H1 (cell line): ENCODE measurements around the gene NUP210L. TPM values are rescaled to one million over a fixed set of nuclear protein-coding genes. Genes with fewer than 3 reads are reported as not detected.

Experiments used
- CTCF ChIA-PET: fragments of 300-600 bp; sonication (Branson Sonifier 250); formaldehyde crosslinking; loops from one replicate; lab custom pipeline; 2021; ENCODE audit not compliant: partially characterized antibody; lab: Charles Lee
- POLR2A ChIA-PET: fragments of 300-600 bp; sonication (Branson Sonifier 250); formaldehyde crosslinking; loops from one replicate; lab custom pipeline; 2021; ENCODE audit warnings: inconsistent platforms; ENCODE audit not compliant: partially characterized antibody; lab: Charles Lee
- DNase-seq, 2 experiments: peaks; one replicate each; pipeline versions ENCODE4 v3.0.0 to v3.0.0-alpha.2; 2010 to 2022; ENCODE audit warnings: low spot score in 2 of 2, low read depth in 1 of 2, mixed read lengths in 1 of 2
- FAIRE-seq: peaks from 2 replicates; lab custom pipeline; 2011; peaks lifted over from hg19 to GRCh38; lab: Jason Lieb, UNC
- H2AFZ ChIP-seq: 2 replicates; pipeline ENCODE4 v1.8.1; 2012; ENCODE audit warnings: low read length, inconsistent platforms
- H2AK5ac ChIP-seq: 2 replicates; pipeline ENCODE4 v1.6.1; 2013; ENCODE audit warnings: low read depth, low read length
- H2BK120ac ChIP-seq: replicated peaks from 2 replicates; pipeline ENCODE3; 2013; ENCODE audit warnings: low read depth, low read length, inconsistent platforms
- H2BK12ac ChIP-seq: 2 replicates; pipeline ENCODE4 v1.6.1; 2013; ENCODE audit warnings: low read depth, low read length
- H2BK15ac ChIP-seq: 2 replicates; pipeline ENCODE4 v1.6.1; 2013; ENCODE audit warnings: low read length
- H2BK20ac ChIP-seq: 2 replicates; pipeline ENCODE4 v1.6.1; 2013; ENCODE audit warnings: low read length
- H2BK5ac ChIP-seq: 2 replicates; pipeline ENCODE4 v1.6.1; 2013; ENCODE audit warnings: low read depth, low read length
- H3K14ac ChIP-seq: 2 replicates; pipeline ENCODE4 v1.6.1; 2013; ENCODE audit warnings: inconsistent platforms; ENCODE audit not compliant: insufficient read length
- H3K18ac ChIP-seq: 2 replicates; pipeline ENCODE4 v1.6.1; 2013; ENCODE audit warnings: low read length; ENCODE audit errors: extremely low read depth
- H3K23ac ChIP-seq: 2 replicates; pipeline ENCODE4 v1.6.1; 2013; ENCODE audit warnings: inconsistent platforms; ENCODE audit not compliant: insufficient read length
- H3K23me2 ChIP-seq: 2 replicates; pipeline ENCODE4 v1.6.1; 2013; ENCODE audit warnings: low read depth, low read length
- H3K27ac ChIP-seq: 2 replicates; pipeline ENCODE4 v1.6.1; 2011; ENCODE audit warnings: low read depth, low read length, inconsistent platforms
- H3K27me3 ChIP-seq, 4 experiments: replicated peaks in 1 of 4; 1 replicate in 1 of 4; 2 replicates in 3 of 4; pipeline versions ENCODE4 v1.6.1 to v1.8.1; 2011 to 2013; ENCODE audit warnings: low read length in 3 of 4, mild to moderate bottlenecking in 3 of 4, inconsistent platforms in 2 of 4, mixed read lengths in 2 of 4, moderate library complexity in 1 of 4; ENCODE audit not compliant: control insufficient read depth in 3 of 4, insufficient read depth in 3 of 4; ENCODE audit errors: extremely low read depth in 1 of 4
- H3K36me3 ChIP-seq, 4 experiments: 2 replicates each; pipeline versions ENCODE4 v1.6.1 to v1.8.1; 2011 to 2013; ENCODE audit warnings: mild to moderate bottlenecking in 4 of 4, low read length in 3 of 4, moderate library complexity in 2 of 4, control low read depth in 1 of 4, inconsistent platforms in 1 of 4; ENCODE audit not compliant: insufficient read depth in 4 of 4, control insufficient read depth in 2 of 4
- H3K4ac ChIP-seq: replicated peaks from 2 replicates; pipeline ENCODE3; 2013; ENCODE audit warnings: low read length, low read depth, mixed read lengths, inconsistent platforms; ENCODE audit not compliant: insufficient read length
- H3K4me1 ChIP-seq, 4 experiments: replicated peaks in 1 of 4; 1 replicate in 1 of 4; 2 replicates in 3 of 4; pipeline versions ENCODE4 v1.6.1 to v1.8.1; 2011 to 2013; ENCODE audit warnings: low read length in 3 of 4, inconsistent platforms in 2 of 4, mixed read lengths in 1 of 4; ENCODE audit not compliant: insufficient read depth in 4 of 4, control insufficient read depth in 3 of 4
- H3K4me2 ChIP-seq, 2 experiments: 2 replicates each; pipeline versions ENCODE4 v1.6.1 to v1.8.1; 2011 to 2013; ENCODE audit warnings: low read depth in 2 of 2, low read length in 2 of 2, control low read depth in 1 of 2, inconsistent platforms in 1 of 2, mild to moderate bottlenecking in 1 of 2; ENCODE audit not compliant: insufficient read depth in 1 of 2
- H3K4me3 ChIP-seq, 4 experiments: fragments of 200-600, 300-600 bp in 1 of 4; sonication (generic), shearing (Covaris generic), sonication (Bioruptor Twin) in 1 of 4; 2 replicates each; pipeline versions ENCODE4 v1.5.1 to v1.8.1; 2011 to 2016; ENCODE audit warnings: low read length in 4 of 4, low read depth in 3 of 4, control low read depth in 2 of 4, inconsistent platforms in 2 of 4, mild to moderate bottlenecking in 2 of 4, mixed read lengths in 1 of 4, moderate library complexity in 1 of 4; ENCODE audit not compliant: insufficient read depth in 2 of 4; ENCODE audit errors: extremely low read depth in 1 of 4
- H3K56ac ChIP-seq: replicated peaks from 2 replicates; pipeline ENCODE3; 2013; ENCODE audit warnings: low read depth, mild to moderate bottlenecking, mixed read lengths, low read length, inconsistent platforms; ENCODE audit not compliant: insufficient read length
- H3K79me1 ChIP-seq: 2 replicates; pipeline ENCODE4 v1.6.1; 2013; ENCODE audit warnings: low read depth, low read length, control low read depth
- H3K79me2 ChIP-seq, 2 experiments: 2 replicates each; pipeline versions ENCODE4 v1.6.1 to v1.8.1; 2012 to 2013; ENCODE audit warnings: low read length in 2 of 2, mild to moderate bottlenecking in 2 of 2, inconsistent platforms in 1 of 2; ENCODE audit not compliant: insufficient read depth in 2 of 2, control insufficient read depth in 1 of 2
- H3K9ac ChIP-seq, 4 experiments: replicated peaks in 1 of 4; 1 replicate in 1 of 4; 2 replicates in 3 of 4; pipeline versions ENCODE4 v1.6.1 to v1.8.1; 2011 to 2013; ENCODE audit warnings: low read depth in 3 of 4, low read length in 3 of 4, control low read depth in 2 of 4, mild to moderate bottlenecking in 2 of 4, moderate library complexity in 2 of 4, inconsistent platforms in 1 of 4; ENCODE audit errors: extremely low read depth in 1 of 4
- H3K9me3 ChIP-seq, 2 experiments: 2 replicates each; pipeline versions ENCODE4 v1.6.1 to v1.8.1; 2012 to 2013; ENCODE audit warnings: mild to moderate bottlenecking in 2 of 2, moderate library complexity in 2 of 2, control low read depth in 1 of 2, inconsistent platforms in 1 of 2, low read depth in 1 of 2, low read length in 1 of 2, mixed read lengths in 1 of 2; ENCODE audit not compliant: insufficient read depth in 2 of 2
- H4K20me1 ChIP-seq, 2 experiments: replicated peaks in 1 of 2; 2 replicates each; pipeline versions ENCODE3 to v1.8.1; 2011 to 2013; ENCODE audit warnings: inconsistent platforms in 2 of 2, low read length in 2 of 2, mild to moderate bottlenecking in 1 of 2; ENCODE audit not compliant: insufficient read depth in 2 of 2, control insufficient read depth in 1 of 2
- H4K5ac ChIP-seq: 2 replicates; pipeline ENCODE4 v1.6.1; 2013; ENCODE audit warnings: low read length, low read depth, mixed read lengths, inconsistent platforms; ENCODE audit not compliant: insufficient read length
- H4K8ac ChIP-seq: 2 replicates; pipeline ENCODE4 v1.8.0; 2013; ENCODE audit warnings: mild to moderate bottlenecking, moderate library complexity, low read length, inconsistent platforms; ENCODE audit not compliant: insufficient read depth; ENCODE audit errors: extremely low read depth
- H4K91ac ChIP-seq: replicated peaks from 2 replicates; pipeline ENCODE3; 2013; ENCODE audit warnings: low read length, mixed read lengths, inconsistent platforms; ENCODE audit not compliant: insufficient read length
- BCL11A ChIP-seq, 2 experiments: IDR thresholded peaks; one replicate each; pipeline ENCODE4 v1.6.1; 2011; ENCODE audit warnings: low read depth in 2 of 2, low read length in 2 of 2, mild to moderate bottlenecking in 2 of 2
- CBX5 ChIP-seq: fragments of 300-800, 300-1000 bp; sonication (generic); IDR thresholded peaks from 2 replicates; pipeline ENCODE4 v1.7.1; 2016; ENCODE audit warnings: antibody characterized with exemption, low read length, low read depth
- CEBPB ChIP-seq: IDR thresholded peaks from 2 replicates; pipeline ENCODE4 v1.6.1; 2012; ENCODE audit warnings: low read depth, low read length
- HDAC2 ChIP-seq, 2 experiments: fragments of 300-600 bp in 1 of 2; sonication (generic) in 1 of 2; IDR thresholded peaks; 2 replicates each; pipeline ENCODE4 v1.6.1; 2011 to 2012; ENCODE audit warnings: low read depth in 2 of 2, low read length in 2 of 2, mild to moderate bottlenecking in 2 of 2, moderate library complexity in 2 of 2, borderline replicate concordance in 1 of 2, inconsistent platforms in 1 of 2
- POU5F1 ChIP-seq: IDR thresholded peaks from 2 replicates; pipeline ENCODE4 v1.6.1; 2011; ENCODE audit warnings: low read depth, mild to moderate bottlenecking, low read length, moderate library complexity
- RXRA ChIP-seq: IDR thresholded peaks from 2 replicates; pipeline ENCODE4 v1.6.1; 2011; ENCODE audit warnings: low read depth, mild to moderate bottlenecking, low read length, moderate library complexity; ENCODE audit not compliant: insufficient read depth
- SRF ChIP-seq: IDR thresholded peaks from 2 replicates; pipeline ENCODE4 v1.6.1; 2011; ENCODE audit warnings: mild to moderate bottlenecking, low read depth, low read length, moderate library complexity
- TAF1 ChIP-seq: IDR thresholded peaks from 2 replicates; pipeline ENCODE4 v1.6.1; 2011; ENCODE audit warnings: mild to moderate bottlenecking, low read depth, low read length
- TBP ChIP-seq: IDR thresholded peaks from 2 replicates; pipeline ENCODE4 v1.6.1; 2011; ENCODE audit warnings: low read depth, low read length, improper control_type of control experiment
- TEAD4 ChIP-seq: IDR thresholded peaks from 2 replicates; pipeline ENCODE4 v1.6.1; 2012; ENCODE audit warnings: low read depth, low read length, inconsistent platforms, mixed read lengths
- YY1 ChIP-seq: IDR thresholded peaks from 2 replicates; pipeline ENCODE4 v1.6.1; 2011; ENCODE audit warnings: low read depth, mild to moderate bottlenecking, low read length
- WGBS, 2 experiments: shearing (Covaris generic) in 1 of 2; methylation state at CpG; one replicate each; pipeline versions ENCODE4 v1.1.6 to v1.1.7; 2013 to 2015; ENCODE audit warnings: low lambda C conversion rate in 2 of 2, mixed read lengths in 2 of 2, inconsistent platforms in 1 of 2, low coverage in 1 of 2, missing lambda C conversion rate in 1 of 2; ENCODE audit not compliant: insufficient replicate concordance in 2 of 2, insufficient coverage in 1 of 2, insufficient read length in 1 of 2; ENCODE audit errors: extremely low coverage in 1 of 2, missing lambda C conversion rate in 1 of 2; 5-methylcytosine and 5-hydroxymethylcytosine counted together
- polyA plus RNA-seq, 7 experiments: library from polyadenylated mRNA; depleted of rRNA in 3 of 7; stranded (reverse) in 5 of 7; unstranded in 2 of 7; fragments of >200 nt in 5 of 7; fragments of 200-250 nt in 2 of 7; gene quantifications; 1 replicate in 5 of 7; 2 replicates in 1 of 7; 4 replicates in 1 of 7; pipeline versions ENCODE4 v1.2.1 to v1.2.3, GENCODE V29; 2011 to 2013; ENCODE audit warnings: missing spikeins in 2 of 7, mixed read lengths in 2 of 7
- total RNA-seq: library from RNA; stranded (reverse); fragmentation: NEBNext Ultra II Directional; extraction: Animal tissue kit (Norgen Biotek cat#: 25700); gene quantifications from 2 replicates; pipeline ENCODE4 v1.2.1, GENCODE V29; 2021

The NUP210L gene
- total and polyA plus RNA-seq, 2 of the 8 experiments (the other 6 are each of a cell fraction or from before 2014, with no cell fraction given), result not detected

DNA sequence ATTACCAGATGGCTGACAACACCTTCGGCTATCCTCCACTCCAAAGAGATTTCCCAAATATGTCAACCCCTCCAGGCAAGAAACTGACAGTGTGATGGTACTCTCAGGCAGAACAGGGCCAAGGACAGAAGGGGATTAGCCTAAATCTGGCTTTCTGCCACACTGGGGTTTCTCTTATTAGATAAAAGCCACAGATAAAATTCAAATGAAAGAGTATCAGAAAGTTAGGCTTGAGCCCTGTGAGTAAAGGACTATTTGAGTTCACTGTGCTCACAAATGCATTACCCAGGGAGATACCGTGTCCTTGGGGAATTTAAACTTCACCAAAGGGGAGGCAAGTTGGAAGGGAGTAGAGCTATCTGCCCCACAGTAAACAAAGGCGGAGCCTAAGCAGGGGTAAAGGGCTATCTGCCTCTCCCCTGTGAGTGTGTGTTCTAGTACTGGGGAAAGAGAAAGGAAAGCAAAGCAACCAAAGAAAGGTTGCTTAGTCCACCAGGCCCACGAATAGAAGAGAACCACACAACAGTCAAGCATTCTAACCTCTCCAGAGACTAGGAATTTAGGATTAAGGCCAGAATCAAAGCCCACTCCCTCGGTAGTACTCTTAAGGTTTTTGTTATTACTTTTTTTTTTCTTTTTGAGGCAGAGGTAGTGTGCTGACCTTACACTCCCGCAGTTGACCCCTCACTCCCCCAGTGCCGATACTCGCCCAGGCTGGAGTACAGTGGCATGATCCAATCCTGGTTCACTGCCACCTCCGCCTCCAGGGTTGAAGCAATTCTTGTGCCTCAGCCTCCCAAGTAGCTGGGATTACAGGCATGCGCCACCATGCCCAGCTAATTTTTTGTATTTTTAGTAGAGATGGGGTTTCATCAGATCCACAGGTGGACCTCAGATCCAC is 24.3 kb upstream of the NUP210L start:
- Histone ChIP-seq H3K18ac (no peak overlapping the region), H3K79me1 (peaks cover 21% of the 10 kb centered on the region), H3K23ac (no peak overlapping the region), H2AFZ (no peak overlapping the region), H3K23me2 (peaks cover 7% of the 10 kb centered on the region; the same call in 1 of the 2 replicates), H3K4ac (no peak overlapping the region), H3K27me3 (no peaks in the 10 kb centered on the region), H2BK20ac (no peak overlapping the region), H3K56ac (no peak overlapping the region), H2BK120ac (no peak overlapping the region), H3K4me2 (peak overlapping the region; percentile 34 to 83), H3K4me3 (peak overlapping the region in 1 of 4 experiments; percentile 44; a peak in 2 of 8 replicates), H4K91ac (no peak overlapping the region), H2BK15ac (no peak overlapping the region), H3K9ac (peak overlapping the region in 1 of 4 experiments; percentile 58; a peak in 1 of 7 replicates), H4K20me1 (peaks cover 33 to 34% of the 10 kb centered on the region in 2 experiments), H3K14ac (no peak overlapping the region), H3K9me3 (no peaks in the 10 kb centered on the region), H2BK5ac (no peak overlapping the region), H3K27ac (peak overlapping the region; percentile 40; the same call in 1 of the 2 replicates), H3K4me1 (peaks cover 10 to 17% (median 14%) of the 10 kb centered on the region in 4 experiments), H3K79me2 (peaks cover 65 to 86% of the 10 kb centered on the region in 2 experiments), H2BK12ac (no peak overlapping the region), H2AK5ac (no peak overlapping the region), H4K5ac (no peak overlapping the region), H3K36me3 (peaks cover 6 to 31% (median 16%) of the 10 kb centered on the region in 4 experiments), H4K8ac (no peak overlapping the region)
- ChIA-PET POLR2A (interaction anchor here (0.6 to 11.3 kb wide), 14 partner anchors 9 to 216 kb away, joined by 3 to 107 read pairs (median 7); partner anchors contain the start of genes NUP210L, RPS27, SLC39A1 and TPM3), CTCF (interaction anchor here (0.6 to 2.0 kb wide), 5 partner anchors 19 to 147 kb away, joined by 3 to 9 read pairs (median 4); no protein-coding TSS in a partner anchor)
- no peak for FAIRE-seq
- WGBS, 2 experiments, result 83% methylated on average over 10 of the region's 10 CpGs; no CpG with 5 or more reads in 1 of the 2 experiments
- DNase-seq, result no peak
- TF ChIP-seq TAF1 (no peak), BCL11A (IDR thresholded peaks at IDR 0.05; ENCODE audit: low read depth in 2 of 2, low read length in 2 of 2) (no peak), YY1 (no peak), RXRA (no peak), TBP (no peak), CBX5 (no peak), POU5F1 (no peak), SRF (no peak), CEBPB (no peak), TEAD4 (no peak), HDAC2 (IDR thresholded peaks at IDR 0.05; ENCODE audit: borderline replicate concordance in 1 of 2, low read depth in 2 of 2, low read length in 2 of 2) (no peak)
